ENCODE measurements around the gene ZSCAN29.

The ZSCAN29 gene

GRCh38 chr15:43346305-43346704 is 24.5 kb downstream of the ZSCAN29 start:
- DNase-seq, result no peak

DNA sequence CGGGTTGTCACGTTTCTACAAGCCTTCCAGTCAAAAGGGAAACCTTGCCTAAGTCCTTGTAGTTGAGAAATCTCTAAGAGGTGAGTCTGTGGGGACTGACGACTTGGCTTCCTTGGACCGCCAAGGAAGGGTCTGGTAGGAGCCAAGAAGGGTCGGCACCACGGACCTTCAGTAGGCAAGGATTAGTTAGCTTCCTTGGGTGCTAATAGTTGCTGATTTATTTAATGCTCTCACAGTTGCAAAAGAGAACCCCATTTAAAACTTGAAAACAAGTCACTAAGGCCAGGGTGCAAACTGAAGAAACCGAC is 40.1 kb downstream of the ZSCAN29 start:
- DNase-seq, result no peak

GRCh38 chr15:43329960-43330779 is 40.7 kb downstream of the ZSCAN29 start, which contains the start of gene LCMT2:
Gene LCMT2 (minus strand): TSS chr15:43330573. CDS start chr15:43330489, 84 bp downstream.
- DNase-seq, result peak; percentile 65

DNA sequence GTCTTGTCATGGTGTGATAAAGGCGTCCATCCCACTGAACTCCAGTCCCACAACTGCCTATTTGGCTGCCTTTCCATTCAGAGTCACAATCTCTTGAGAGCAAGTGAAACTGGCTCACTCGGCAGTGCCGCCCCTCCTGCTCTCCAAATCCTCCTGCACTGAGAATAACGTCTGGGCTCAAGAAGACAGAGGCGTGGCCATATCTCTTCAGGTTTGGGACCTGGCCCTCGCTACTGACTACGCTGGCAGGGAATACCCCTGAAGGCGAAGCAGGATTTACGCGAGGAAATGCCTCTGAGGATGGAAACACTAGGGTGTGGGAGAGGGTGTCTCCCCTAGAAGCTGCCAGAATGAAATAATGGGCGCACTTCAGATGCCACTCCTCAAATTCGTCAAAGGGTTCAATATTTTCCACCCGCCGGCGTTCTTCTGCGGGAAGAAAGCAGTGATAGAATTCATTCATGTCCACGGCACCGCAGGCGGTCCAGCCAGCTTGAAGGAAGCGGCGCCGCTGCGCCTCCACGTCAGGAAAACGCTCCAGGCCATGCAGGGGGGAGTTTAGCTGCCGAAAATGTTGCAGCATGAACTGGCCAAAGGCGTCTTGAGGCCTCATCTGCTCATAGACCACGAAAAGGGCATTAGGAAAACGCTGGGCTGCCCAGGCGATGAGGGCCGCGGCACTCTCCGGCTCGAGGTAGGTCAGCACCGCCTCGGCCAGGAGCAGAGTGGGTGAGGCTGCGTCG is 41.5 kb downstream of the ZSCAN29 start:
- DNase-seq, result no peak

DNA sequence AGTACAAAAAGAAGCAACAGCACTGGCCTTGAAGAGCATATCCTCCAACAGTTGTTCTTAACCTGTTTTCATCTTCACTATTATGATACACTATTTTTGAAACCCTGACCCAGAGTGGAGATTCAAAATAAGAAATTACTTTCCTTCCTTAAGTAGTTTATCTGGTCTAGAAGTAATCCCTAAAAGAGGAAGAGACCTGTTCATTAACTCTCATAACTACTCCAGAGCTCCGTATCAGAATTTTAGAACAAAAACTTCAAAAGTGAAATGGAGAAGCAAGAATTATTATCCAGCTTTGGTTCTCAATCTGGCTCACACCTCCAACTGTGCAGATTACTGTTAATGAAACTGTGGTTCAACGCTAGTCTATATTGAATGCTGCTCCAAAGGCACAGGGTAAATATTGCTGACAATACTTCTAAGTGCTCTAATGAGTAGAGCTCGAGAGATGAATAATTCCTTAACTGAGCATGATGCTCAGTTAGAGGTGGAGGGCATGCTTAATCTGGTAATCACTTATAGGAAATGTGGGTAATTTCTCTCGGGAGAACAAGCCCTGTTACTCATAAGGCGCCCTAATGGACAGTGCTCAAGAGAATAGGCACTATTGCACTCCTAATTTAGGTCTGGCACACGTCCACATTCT is 45.7 kb downstream of the ZSCAN29 start:
- DNase-seq, result no peak

DNA sequence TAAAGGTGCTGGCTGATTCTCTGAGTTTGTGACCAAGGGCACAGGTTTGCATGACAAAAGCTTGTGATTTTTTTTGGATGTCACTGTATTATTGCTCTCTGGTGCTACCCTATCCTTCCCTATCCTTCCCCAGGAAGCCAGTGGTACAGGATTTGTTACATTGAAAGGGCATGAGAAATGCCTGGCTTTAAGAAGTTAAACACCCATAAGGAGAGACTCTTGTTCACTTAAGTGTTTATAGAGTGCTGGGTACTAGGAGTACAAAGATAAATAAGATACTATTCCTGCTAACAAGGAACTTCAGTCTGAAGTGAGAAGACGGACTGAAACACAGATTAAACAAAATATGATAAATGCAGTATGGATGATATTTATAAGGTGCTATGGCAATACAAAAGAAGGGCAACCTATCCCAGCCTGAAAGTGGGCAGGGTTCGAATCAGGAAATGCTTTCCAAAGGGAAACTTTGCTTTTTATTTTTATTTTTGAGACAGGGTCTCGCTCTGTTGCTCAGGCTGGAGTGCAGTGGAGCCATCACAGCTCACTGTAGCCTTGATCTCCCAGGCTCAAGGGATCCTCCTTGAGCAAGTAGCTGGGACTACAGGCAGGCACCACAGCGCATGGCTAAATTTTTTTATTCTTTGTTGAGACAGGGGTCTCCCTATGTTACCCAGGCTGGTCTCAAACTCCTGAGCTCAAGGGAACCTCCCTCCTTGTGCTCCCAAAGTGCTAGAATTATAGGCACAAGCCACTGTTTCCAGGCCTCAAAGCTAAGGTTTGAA is 51.7 kb downstream of the ZSCAN29 start:
- DNase-seq, result no peak

- no peak for DNase-seq
These were observed 53.2 kb downstream of the ZSCAN29 start for GRCh38 chr15:43317566-43318184.

DNA sequence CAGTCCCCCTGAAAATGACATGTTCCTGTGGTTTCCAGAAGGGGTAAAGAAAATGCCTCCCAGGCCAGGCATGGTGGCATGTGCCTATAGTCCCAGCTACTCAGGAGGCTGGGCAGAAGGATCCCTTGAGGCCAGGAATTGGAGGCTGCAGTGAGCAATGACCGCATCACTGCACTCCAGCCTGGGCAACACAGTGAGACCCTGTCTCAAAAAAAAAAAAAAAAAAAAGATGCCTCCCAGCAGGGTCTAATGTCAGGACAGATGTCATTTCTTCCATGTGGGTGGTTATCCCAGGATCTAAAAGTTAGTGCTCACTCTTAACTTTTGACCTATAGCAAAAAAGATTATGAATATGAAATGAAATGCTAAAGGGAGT is 53.9 kb downstream of the ZSCAN29 start:
- DNase-seq, result no peak

DNA sequence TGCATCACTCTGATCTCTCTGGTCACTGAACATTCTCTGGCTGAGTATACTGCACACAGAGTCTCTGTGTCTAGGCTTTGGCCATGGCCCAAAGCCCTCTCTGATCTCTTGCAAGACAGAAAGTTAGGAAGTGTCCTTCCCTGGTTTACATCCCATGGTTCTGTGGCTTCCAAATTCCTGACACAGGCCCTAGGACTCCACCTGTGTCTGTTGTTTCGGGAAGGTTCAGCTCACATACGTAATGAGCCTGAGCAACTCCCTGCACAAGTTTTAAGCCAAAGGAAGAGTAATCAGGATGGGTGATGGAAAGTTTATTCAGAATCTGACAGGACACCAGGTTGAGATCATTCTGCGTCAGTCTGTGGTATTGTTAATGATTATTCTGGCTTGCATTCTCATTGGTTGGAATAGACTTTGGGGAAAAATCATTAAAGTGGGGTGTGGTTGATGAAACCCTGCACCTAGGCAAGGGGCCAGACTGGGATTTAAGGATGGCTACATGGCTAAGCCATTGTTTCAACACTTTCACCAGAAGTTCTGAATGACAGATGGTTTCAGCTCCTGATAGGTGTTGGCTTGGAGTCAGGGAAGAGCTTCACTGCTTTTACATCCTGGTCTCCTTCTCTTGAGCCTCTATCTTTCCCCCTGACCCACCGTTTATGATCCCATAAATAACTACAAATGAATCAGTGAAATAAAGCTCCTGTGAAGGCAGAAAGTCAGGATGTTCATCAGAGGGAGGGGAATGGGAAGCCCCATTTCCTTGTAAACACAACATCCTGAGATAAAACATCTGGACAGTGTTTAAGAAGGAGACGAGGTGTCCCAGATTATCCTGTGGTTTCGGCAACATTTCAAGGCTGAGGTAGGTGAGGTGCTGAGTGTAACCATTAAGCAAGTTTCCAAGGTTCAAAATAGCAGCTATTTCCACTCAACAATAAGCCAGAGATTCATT is 54.5 kb downstream of the ZSCAN29 start:
- no peak for DNase-seq

GRCh38 chr15:43314171-43314570 is 56.7 kb downstream of the ZSCAN29 start:
- DNase-seq, result no peak

- DNase-seq, result no peak
These were observed 58.5 kb downstream of the ZSCAN29 start for GRCh38 chr15:43312378-43312777.

All from DMS79 treated with DMSO at 0.1 percent for 48 hours (cell line).